Body of pancreas (tissue), 4 donors: ENCODE data around the gene DNAI1. TPM values are rescaled to one million over a fixed set of nuclear protein-coding genes. Genes with fewer than 3 reads are reported as not detected.

Experiments
- ATAC-seq: fragments of 150-250 bp; one replicate; pipeline ENCODE4 v1.9.1; 2016
- DNase-seq, 4 donors: peaks; one replicate each; pipeline ENCODE4 v3.0.0-alpha.2; 2019
- H3K27ac ChIP-seq, 4 donors: fragments of 200-600 bp; sonication (generic); 1 replicate in 3 of 4; 2 replicates in 1 of 4; pipeline versions ENCODE4 v1.5.1 to v1.6.1; 2016 to 2019; ENCODE audit warnings: mild to moderate bottlenecking in 1 of 4, mixed read lengths in 1 of 4, moderate library complexity in 1 of 4
- H3K27me3 ChIP-seq, 2 donors: fragments of 200-600 bp; sonication (generic); one replicate each; pipeline ENCODE4 v1.6.0; 2016; ENCODE audit warnings: mild to moderate bottlenecking in 1 of 2
- H3K36me3 ChIP-seq, 2 donors: fragments of 200-600 bp; sonication (generic); replicated peaks in 1 of 2; 2 replicates each; pipeline ENCODE4 v1.5.1; 2016; ENCODE audit warnings: low read depth in 2 of 2; ENCODE audit not compliant: insufficient read depth in 1 of 2
- H3K4me1 ChIP-seq: fragments of 200-600 bp; sonication (generic); one replicate; pipeline ENCODE4 v1.6.0; 2016
- H3K4me3 ChIP-seq, 2 donors: fragments of 200-600 bp; sonication (generic); 1 replicate in 1 of 2; 2 replicates in 1 of 2; pipeline ENCODE4 v1.5.1; 2016 to 2019
- H3K9me3 ChIP-seq, 3 donors: fragments of 200-600 bp; sonication (generic); 1 replicate in 2 of 3; 2 replicates in 1 of 3; pipeline ENCODE4 v1.5.1; 2016
- CTCF ChIP-seq, 7 experiments: fragments of 450-650 bp in 4 of 7; fragments of 200-600 bp in 3 of 7; sonication (generic) in 3 of 7; IDR thresholded peaks; one replicate each; pipeline ENCODE4 v1.5.1; 2016 to 2019; ENCODE audit warnings: antibody characterized with exemption in 7 of 7
- POLR2A ChIP-seq, 3 donors: fragments of 450-650 bp; IDR thresholded peaks; one replicate each; pipeline ENCODE4 v1.6.1; 2016; ENCODE audit warnings: antibody characterized with exemption in 3 of 3, mild to moderate bottlenecking in 2 of 3
- WGBS, 2 donors: methylation state at CpG; one replicate each; pipeline ENCODE4 v1.1.5; 2017; 5-methylcytosine and 5-hydroxymethylcytosine counted together
- intact Hi-C: fragments of 100-400 bp; cut with DNase I; formaldehyde crosslinking; loops from one replicate; pipeline ENCODE4 v1.15.1; 2023
- total RNA-seq, 2 donors: library from RNA; depleted of rRNA; stranded (reverse); fragments of >200 nt; gene quantifications; one replicate each; pipeline ENCODE4 v1.1.0, GENCODE V29; 2016

The DNAI1 gene
- total RNA-seq, 2 donors from 2014 or later, result 0.99 to 2.1 TPM

GRCh38 chr9:34514816-34515215 is 56.2 kb downstream of the DNAI1 start:
- no peaks in the 10 kb centered on the region for H3K4me1 ChIP-seq
- no peak for DNase-seq
- WGBS, 2 donors, result 79 to 96% methylated on average over 3 of the region's 3 CpGs
- H3K36me3 ChIP-seq, result no peaks in the 10 kb centered on the region
- no peak for ATAC-seq
- no peak overlapping the region for H3K4me3 ChIP-seq
- no peak overlapping the region for H3K27ac ChIP-seq
- no peak for TF ChIP-seq POLR2A (IDR thresholded peaks at IDR 0.05)
- no peak for TF ChIP-seq CTCF (IDR thresholded peaks at IDR 0.05)
- H3K9me3 ChIP-seq, result no peaks in the 10 kb centered on the region
- intact Hi-C loops, result no loop called here
- no peaks in the 10 kb centered on the region for H3K27me3 ChIP-seq

GRCh38 chr9:34515959-34516358 is 57.4 kb downstream of the DNAI1 start:
- DNase-seq (no peak), ATAC-seq (no peak)
- Histone ChIP-seq H3K9me3 (no peaks in the 10 kb centered on the region), H3K36me3 (no peaks in the 10 kb centered on the region), H3K27me3 (no peaks in the 10 kb centered on the region), H3K27ac (no peak overlapping the region), H3K4me1 (no peaks in the 10 kb centered on the region), H3K4me3 (no peak overlapping the region)
- no peak for TF ChIP-seq POLR2A (IDR thresholded peaks at IDR 0.05)
- no peak for TF ChIP-seq CTCF (IDR thresholded peaks at IDR 0.05)
- intact Hi-C loops, result no loop called here
- WGBS, 2 donors, result 87 to 92% methylated on average over 3 of the region's 3 CpGs

- WGBS, 2 donors, result 75 to 80% methylated on average over 7 of the region's 7 CpGs
- H3K36me3 ChIP-seq, result no peaks in the 10 kb centered on the region
- H3K4me3 ChIP-seq, result no peak overlapping the region
- intact Hi-C loops, result no loop called here
- peaks cover under 1% of the 10 kb centered on the region for H3K4me1 ChIP-seq
- H3K27me3 ChIP-seq, result no peaks in the 10 kb centered on the region
- TF ChIP-seq POLR2A (IDR thresholded peaks at IDR 0.05) (no peak), CTCF (IDR thresholded peaks at IDR 0.05) (no peak)
- no peak for ATAC-seq
- H3K9me3 ChIP-seq, result no peaks in the 10 kb centered on the region
- DNase-seq, result no peak
- H3K27ac ChIP-seq, result no peak overlapping the region
Observed at GRCh38 chr9:34517185-34517584, 58.6 kb downstream of the DNAI1 start.

DNA sequence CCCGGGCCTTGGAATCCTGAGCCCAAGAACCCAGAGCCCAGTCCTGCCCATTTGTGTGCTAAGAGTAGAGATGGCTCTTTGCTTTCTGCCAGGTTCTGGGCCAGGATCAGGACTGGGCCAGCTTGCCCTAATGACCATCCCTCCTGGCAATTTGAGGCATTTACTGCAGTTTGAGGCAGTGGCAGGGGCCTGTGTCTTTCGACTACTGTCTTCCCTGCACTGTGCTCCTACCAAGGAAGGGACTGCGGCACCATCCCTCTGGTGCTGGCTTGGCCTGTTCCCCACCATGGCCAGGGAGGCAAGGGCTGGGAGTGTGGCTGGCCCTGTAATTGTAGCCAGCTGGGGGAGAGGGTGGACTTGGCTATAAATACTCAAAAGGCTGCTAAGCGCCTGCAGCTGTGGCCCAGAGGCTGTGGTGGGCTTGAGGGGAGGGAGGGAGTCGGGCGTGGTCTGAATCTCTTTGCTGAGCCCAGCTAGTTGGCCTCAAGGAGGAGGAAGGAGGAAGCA is 59.6 kb downstream of the DNAI1 start:
- intact Hi-C loops, result no loop called here
- no peak for ATAC-seq
- no peak for TF ChIP-seq CTCF (IDR thresholded peaks at IDR 0.05)
- TF ChIP-seq POLR2A (IDR thresholded peaks at IDR 0.05), result no peak
- H3K9me3 ChIP-seq, result no peaks in the 10 kb centered on the region
- DNase-seq, result no peak
- H3K36me3 ChIP-seq, result no peaks in the 10 kb centered on the region
- no peak overlapping the region for H3K4me3 ChIP-seq
- no peaks in the 10 kb centered on the region for H3K27me3 ChIP-seq
- WGBS, 2 donors, result 67 to 73% methylated on average over 5 to 6 of the region's 6 CpGs
- no peak overlapping the region for H3K27ac ChIP-seq
- peaks cover 6% of the 10 kb centered on the region for H3K4me1 ChIP-seq

DNA sequence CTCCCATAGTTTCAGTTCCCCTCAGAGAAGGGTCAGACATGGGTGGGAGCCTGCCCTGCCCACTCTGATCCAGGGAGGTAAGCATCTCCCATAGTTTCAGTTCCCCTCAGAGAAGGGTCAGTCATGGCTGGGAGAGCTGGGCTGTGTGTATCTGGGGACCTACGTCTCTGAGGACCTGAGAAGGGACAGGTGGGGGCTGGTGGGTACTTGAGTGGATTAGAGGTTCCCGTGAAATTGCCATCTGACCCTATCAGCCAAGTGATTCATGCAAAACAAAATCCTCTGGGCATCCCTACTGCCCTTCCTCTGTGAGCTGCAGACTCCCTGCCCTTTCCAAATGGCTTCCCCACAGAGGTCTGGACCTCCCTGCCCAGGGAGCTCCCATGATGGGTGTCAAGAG is 60.3 kb downstream of the DNAI1 start:
- no peaks in the 10 kb centered on the region for H3K36me3 ChIP-seq
- no peaks in the 10 kb centered on the region for H3K27me3 ChIP-seq
- no peak overlapping the region for H3K4me3 ChIP-seq
- TF ChIP-seq CTCF (IDR thresholded peaks at IDR 0.05) (no peak), POLR2A (IDR thresholded peaks at IDR 0.05) (no peak)
- H3K9me3 ChIP-seq, result no peaks in the 10 kb centered on the region
- ATAC-seq (no peak), DNase-seq (no peak)
- WGBS, 2 donors, result 51 to 62% methylated on average over 2 of the region's 2 CpGs
- no peak overlapping the region for H3K27ac ChIP-seq
- H3K4me1 ChIP-seq, result peaks cover 11% of the 10 kb centered on the region
- intact Hi-C loops, result no loop called here
